ENCODE data around the gene LETM1.

LETM1 gene

DNA sequence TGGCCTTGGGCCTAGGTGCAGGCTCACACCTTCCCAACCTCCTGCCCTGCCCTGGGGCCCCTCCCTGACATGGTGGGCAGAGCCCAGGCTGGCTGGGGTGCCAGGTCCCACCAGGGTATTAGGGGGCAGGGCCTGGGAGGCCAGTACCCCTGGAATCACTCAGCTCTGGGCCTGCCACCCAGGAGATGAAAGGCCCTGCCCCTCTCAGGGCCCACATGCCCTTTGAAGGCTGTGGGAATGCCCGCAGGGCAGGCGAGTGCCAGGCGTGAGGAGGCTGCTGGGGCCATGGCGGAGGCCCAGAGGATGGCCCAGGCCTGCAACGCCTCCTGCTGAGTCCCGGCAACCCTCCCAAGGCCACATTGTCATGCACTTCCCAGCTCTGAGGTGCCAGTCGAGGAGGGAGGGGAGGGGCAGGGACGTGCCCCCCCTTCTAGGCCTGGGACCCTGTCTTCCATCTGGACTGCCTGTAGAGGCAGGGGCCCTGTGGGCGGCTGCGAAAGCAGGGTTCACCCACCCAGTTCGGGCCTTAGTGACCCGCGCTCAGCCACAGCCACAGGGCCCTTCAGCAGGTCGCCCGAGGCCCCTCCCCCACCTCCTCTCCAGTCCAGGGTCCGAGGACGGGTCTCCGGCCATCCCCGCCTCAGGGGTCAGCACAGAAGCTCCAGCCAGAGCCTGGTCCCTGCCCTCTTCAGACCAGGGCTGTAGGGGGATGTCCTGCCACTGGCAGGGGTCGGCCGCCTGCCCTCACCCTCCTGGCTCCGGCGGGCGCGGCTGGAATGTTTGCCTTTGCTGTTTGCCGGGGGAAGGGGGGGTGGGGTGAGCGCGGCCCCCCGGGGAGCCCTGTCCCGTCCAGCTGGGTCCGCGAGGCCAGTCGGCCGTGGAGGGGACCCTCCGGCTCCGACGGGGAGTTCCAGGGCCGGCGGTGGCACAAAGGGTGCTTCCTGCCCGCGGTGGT, 89.6 kb downstream of the LETM1 start:
- DNase-seq (ENCODE audit: low read depth in 2 of 2, low spot score in 1 of 2) = no peak

DNA sequence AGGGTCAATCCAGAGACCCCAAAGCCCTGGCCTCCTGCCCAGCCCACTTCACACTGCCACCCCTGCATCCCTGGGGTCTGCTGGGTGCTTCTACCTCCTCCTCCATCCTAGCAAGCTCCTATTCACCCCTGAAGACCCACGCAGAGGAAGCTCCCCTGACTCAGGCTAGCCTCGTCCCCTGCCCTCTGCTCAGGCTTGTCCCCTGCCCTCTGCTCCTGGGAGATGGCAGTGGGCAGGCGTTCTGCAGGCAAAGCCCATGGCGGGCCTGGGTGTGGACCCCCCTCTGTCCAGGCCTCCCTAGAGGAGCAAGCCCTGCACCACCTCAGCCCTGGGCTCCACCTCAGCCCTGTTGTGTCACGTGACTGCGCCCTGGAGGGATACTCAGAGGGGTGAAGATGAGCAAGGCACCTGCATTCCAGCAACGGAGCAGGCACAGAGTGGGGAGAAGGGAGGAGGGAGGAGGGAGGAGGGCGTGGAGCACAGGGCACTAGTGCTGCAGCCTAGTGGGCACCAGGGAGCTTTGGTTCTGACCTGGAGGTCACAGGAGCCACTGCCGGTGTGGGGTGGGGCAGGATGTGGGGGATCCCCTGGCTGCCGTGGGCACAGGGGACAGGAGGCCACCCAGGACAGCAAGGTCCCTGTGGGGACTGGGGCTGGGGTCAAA, 90.4 kb downstream of the LETM1 start:
- no peak for DNase-seq (ENCODE audit: low read depth in 2 of 2, low spot score in 1 of 2)

DNA sequence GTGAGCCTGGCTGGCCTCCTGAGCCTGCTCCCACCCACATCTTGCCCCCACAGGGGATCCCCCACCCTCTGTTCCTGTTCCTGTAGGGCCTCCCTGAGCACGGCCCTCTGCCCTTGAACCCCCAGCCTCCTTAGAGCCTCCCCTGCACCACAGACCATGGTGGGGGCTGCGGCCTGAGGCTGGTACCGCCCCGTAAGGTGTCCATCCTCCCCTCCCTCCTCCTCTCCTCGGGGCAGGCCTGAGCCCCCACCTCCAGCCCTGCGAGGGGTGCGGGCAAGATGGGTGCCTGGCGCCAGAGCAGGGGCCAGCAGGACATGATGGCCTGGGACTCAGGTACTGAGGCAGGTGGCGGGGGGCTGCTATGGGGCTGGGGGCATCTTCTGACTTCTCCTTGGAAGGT, 91.3 kb downstream of the LETM1 start:
- no peak for DNase-seq (ENCODE audit: low read depth in 2 of 2, low spot score in 1 of 2)

DNA sequence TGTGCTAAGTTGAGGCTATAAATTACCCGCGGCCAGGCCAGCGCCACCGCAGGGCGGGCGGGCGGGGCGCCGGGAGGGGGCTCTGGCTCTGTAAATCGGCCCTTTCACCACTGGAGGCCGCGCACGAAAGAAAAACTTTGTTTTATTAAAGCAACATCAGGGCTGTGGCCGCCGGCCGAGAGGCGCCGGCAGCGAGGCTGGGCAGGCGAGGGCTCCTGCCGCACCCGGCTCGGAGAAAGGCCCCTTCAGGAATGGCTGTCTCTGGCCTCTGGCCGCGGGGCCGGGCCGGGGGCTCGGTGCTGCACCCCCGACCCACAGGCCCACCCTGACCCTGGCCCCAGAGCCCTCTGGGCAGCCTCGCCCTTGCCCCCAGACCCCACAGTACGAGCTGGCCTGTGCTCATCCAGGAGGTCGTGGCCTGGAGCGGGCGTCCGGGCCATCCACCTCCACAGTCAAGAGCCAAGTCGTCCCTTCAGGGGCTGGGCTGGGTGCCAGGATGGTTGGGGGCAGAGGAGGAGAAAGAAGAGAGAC, 92.3 kb downstream of the LETM1 start:
- no peak for DNase-seq (ENCODE audit: low read depth in 2 of 2, low spot score in 1 of 2)

DNA sequence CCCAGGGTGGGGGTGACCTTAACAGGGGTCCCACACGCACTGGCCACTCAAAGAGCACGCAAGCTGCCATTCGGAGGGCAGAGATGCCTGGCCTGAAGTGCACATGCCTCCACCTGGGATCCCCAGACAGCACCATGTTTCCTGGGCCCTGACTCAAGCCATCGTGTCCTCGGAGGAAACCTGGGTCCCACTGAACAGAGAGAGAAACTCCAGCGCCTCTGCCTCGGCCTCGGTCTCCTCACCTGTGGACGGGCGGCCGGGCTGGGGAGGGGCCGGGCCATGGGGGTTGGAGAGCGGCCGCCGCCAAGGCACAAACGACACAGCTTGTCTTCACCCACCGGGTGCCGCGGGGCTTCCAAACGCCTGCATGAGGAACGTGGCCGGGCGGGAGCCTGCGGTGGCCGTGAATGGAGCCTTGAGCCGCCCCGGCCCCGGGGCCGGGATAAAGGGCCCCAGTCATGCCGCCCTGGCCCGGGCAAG, 92.8 kb downstream of the LETM1 start:
- no peak for DNase-seq (ENCODE audit: low read depth in 2 of 2, low spot score in 1 of 2)

DNA sequence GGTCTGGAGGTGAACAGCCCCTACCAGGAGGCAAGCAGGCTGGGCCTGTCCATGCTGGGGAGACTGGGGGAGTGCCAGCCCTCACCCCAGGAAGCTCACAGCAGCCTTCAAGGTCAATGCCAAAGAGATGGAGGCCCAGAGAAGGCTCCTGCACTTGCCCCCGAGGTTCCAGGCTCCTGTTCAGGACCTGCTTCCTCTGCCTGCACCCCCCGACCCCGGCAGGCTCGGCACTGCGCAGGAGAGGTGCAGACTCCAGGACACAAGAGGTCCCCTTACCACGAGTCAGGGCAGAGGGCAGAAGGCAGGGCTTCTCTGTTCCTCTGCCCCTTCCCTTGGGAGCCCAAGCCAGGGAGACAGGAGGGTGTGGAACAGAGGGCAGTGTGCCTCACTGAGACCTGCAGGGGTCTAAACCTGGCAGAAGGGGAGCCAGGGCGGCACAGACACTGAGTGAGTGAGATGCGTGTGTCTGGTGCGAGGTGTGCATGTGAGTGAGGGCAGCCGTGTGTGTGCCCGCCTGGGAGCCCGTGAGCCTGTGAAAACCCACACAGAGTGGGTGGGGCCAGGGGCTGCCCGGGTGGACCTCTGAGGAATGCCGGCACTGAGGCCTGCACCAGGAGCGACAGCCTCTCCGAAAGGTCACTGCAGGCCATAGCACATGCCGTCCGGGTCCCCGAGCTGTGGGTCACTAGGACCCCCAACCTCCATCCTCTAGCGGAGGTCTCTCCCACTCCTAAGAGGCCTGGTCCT, 93.5 kb downstream of the LETM1 start:
- DNase-seq (ENCODE audit: low read depth in 2 of 2, low spot score in 1 of 2) = no peak

Data from stimulated activated CD8-positive, alpha-beta memory T cell treated with anti-CD3 and anti-CD28 coated beads, Interleukin-4, amount 100 ng/mL, for 4 hours (primary cell).